Mononuclear cell (primary cell): Measurements from ENCODE around the gene ZNF837. TPM values are rescaled to one million over a fixed set of nuclear protein-coding genes. Genes with fewer than 3 reads are reported as not detected.

Experiments
- H3K27me3 ChIP-seq: 2 replicates; pipeline ENCODE4 v1.6.0; 2011; ENCODE audit warnings: low read length, control low read depth; ENCODE audit not compliant: insufficient read depth
- H3K4me1 ChIP-seq: 2 replicates; pipeline ENCODE4 v1.5.1; 2011; ENCODE audit warnings: mild to moderate bottlenecking, low read length, control low read depth; ENCODE audit not compliant: insufficient read depth
- H3K4me3 ChIP-seq: 2 replicates; pipeline ENCODE4 v1.5.1; 2011; ENCODE audit warnings: mild to moderate bottlenecking, low read length, moderate library complexity
- H3K9me3 ChIP-seq: 2 replicates; pipeline ENCODE4 v1.5.1; 2011; ENCODE audit warnings: low read depth, mild to moderate bottlenecking, control low read depth, low read length
- total RNA-seq: library from RNA; depleted of rRNA; stranded (reverse); fragments of >200 nt; gene quantifications from one replicate; pipeline ENCODE4 v1.2.3, GENCODE V29; 2012

The ZNF837 gene
- total RNA-seq, 1 donor: 0.84 TPM

DNA sequence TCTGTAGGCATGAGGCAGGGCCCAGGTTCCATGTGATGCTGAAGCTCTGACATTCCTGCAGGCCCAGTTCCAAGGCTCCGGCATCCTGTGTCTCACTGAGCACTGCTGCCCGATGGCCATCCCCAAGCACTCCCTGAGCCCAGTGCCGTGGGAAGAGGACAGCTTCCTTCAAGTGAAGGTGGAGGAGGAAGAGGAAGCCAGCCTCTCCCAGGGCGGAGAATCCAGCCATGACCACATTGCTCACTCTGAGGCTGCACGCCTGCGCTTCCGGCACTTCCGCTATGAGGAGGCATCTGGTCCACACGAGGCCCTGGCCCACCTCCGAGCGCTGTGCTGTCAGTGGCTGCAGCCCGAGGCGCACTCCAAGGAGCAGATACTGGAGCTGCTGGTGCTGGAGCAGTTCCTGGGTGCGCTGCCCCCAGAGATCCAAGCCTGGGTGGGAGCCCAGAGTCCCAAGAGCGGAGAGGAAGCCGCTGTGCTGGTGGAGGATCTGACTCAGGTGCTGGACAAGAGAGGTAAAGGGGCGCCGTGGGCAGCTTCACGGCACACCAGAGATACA, 46.1 kb downstream of the ZNF837 start:
- Histone ChIP-seq H3K9me3 (no peaks in the 10 kb centered on the region), H3K4me1 (no peaks in the 10 kb centered on the region), H3K4me3 (no peak overlapping the region)

GRCh38 chr19:58332697-58333096, 48.1 kb downstream of the ZNF837 start:
- peaks cover 11% of the 10 kb centered on the region for H3K4me1 ChIP-seq
- H3K4me3 ChIP-seq: no peak overlapping the region
- H3K27me3 ChIP-seq: no peaks in the 10 kb centered on the region
- H3K9me3 ChIP-seq: no peaks in the 10 kb centered on the region

More for the DNA sequence above, 46.1 kb downstream of the ZNF837 start:
- H3K27me3 ChIP-seq: no peaks in the 10 kb centered on the region

DNA sequence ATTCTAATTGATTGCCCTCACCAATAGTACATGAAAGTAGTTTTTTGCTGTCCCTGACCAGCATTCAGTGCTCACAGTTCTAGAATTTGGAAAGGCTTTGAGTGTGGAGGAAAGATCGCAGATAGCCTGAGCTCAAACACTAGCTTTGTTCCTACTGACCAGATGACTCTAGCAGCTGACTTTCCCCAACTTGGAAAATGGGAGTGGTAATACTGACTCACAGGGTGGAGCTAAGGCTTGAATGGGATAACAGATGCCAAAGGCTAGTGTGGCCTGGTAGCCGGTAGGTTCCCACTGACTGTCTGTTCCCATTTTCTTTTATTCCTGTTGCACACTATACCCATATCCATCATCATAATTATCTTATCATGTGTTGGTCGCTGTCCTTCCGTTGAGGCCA, 50.4 kb downstream of the ZNF837 start:
- no peaks in the 10 kb centered on the region for H3K9me3 ChIP-seq
- H3K27me3 ChIP-seq: no peaks in the 10 kb centered on the region
- H3K4me1 ChIP-seq: peaks cover 30% of the 10 kb centered on the region
- no peak overlapping the region for H3K4me3 ChIP-seq

DNA sequence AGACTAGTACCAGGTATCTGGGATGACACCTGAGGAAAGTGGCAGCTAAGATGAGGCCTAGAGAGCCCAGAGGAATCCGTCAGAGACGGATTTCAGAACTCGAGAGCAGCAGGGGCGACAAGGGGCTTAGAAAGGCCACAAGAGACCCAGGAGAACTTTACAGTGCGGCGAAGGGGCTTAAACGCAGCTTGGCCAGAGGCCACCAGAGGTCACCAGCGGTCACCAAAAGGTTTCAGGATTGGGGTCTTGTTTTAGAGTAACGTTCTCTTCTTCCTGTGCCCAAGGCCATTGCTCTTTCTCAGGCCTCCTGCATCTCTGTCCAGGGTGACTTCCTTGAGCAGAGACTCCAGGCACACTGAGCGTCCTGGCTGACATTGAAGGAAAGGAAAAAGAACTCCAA, 51.8 kb downstream of the ZNF837 start:
- H3K9me3 ChIP-seq: no peaks in the 10 kb centered on the region
- H3K4me3 ChIP-seq: no peak overlapping the region
- H3K27me3 ChIP-seq: no peaks in the 10 kb centered on the region
- peaks cover 31% of the 10 kb centered on the region for H3K4me1 ChIP-seq

GRCh38 chr19:58326914-58327726, 53.7 kb downstream of the ZNF837 start, which contains the start of gene ZSCAN22:
Gene ZSCAN22 (plus strand): TSS chr19:58326994. CDS start chr19:58334803, 7,809 bp downstream.
- Histone ChIP-seq H3K4me1 (peaks cover 31% of the 10 kb centered on the region), H3K27me3 (no peaks in the 10 kb centered on the region), H3K9me3 (no peaks in the 10 kb centered on the region), H3K4me3 (peak within 1 kb of the TSS; percentile 65)

GRCh38 chr19:58326501-58326913, 54.3 kb downstream of the ZNF837 start:
- no peaks in the 10 kb centered on the region for H3K9me3 ChIP-seq
- H3K4me1 ChIP-seq: peaks cover 31% of the 10 kb centered on the region
- H3K27me3 ChIP-seq: no peaks in the 10 kb centered on the region
- peak overlapping the region; percentile 65 for H3K4me3 ChIP-seq

GRCh38 chr19:58325311-58326022, 55.4 kb downstream of the ZNF837 start:
- no peaks in the 10 kb centered on the region for H3K27me3 ChIP-seq
- H3K4me3 ChIP-seq: no peak overlapping the region
- H3K9me3 ChIP-seq: no peaks in the 10 kb centered on the region

DNA sequence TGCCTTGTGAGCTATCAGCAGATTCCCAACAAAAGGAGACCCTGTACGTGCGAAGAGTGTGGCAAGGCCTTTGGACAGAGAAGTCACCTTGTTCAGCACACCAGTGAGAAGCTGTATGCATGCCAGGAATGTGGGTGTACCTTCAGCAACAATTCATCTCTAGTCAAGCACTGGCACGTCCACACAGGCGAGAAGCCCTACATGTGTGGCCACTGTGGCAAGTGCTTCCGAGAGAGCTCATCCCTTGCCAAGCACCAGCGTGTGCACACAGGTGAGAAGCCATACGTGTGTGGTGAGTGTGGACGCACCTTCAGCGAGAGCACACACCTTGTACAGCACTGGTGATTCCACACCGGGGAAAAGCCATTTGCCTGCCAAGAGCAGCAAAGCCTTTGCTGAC, 61.6 kb downstream of the ZNF837 start:
- no peaks in the 10 kb centered on the region for H3K4me1 ChIP-seq
- H3K4me3 ChIP-seq: no peak overlapping the region

More at GRCh38 chr19:58325311-58326022, 55.4 kb downstream of the ZNF837 start:
- H3K4me1 ChIP-seq: peaks cover 31% of the 10 kb centered on the region

DNA sequence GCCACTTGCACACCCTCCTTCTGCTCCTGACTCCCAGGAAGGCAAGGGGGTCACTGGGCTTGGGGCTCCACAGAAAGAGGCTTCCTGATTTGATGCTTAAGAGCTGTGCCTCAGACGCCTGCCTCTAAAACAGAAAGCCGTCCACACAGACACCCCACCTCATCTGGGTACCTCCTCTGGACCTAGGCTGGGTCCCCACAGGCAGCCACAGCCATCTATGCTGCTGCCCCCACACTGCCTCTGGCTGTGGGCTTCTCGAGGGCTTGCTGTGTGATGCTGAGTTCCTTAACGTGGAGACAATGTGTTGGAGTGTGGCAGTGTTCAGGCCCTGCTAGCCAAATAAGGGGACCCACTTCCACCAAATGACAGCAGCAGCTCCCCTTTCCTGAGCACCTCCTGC, 62.5 kb downstream of the ZNF837 start:
- Histone ChIP-seq H3K4me1 (no peaks in the 10 kb centered on the region), H3K9me3 (no peaks in the 10 kb centered on the region), H3K27me3 (no peaks in the 10 kb centered on the region), H3K4me3 (no peak overlapping the region)

More for the DNA sequence above, 61.6 kb downstream of the ZNF837 start:
- H3K9me3 ChIP-seq: no peaks in the 10 kb centered on the region
- H3K27me3 ChIP-seq: no peaks in the 10 kb centered on the region

Other genes starting within 250 kb of the ZNF837 start
- gene ZNF329, start 230.2 kb downstream of the ZNF837 start, total RNA-seq: 23.8 TPM
- gene ZNF274, start 198.0 kb downstream of the ZNF837 start, total RNA-seq: 61.1 TPM
- gene ZNF544, start 152.1 kb downstream of the ZNF837 start, total RNA-seq: 7.2 TPM
- 13.4 TPM for gene ZNF8, start 102.1 kb downstream of the ZNF837 start, total RNA-seq
- 124 TPM for gene ERVK3-1, start 75.7 kb downstream of the ZNF837 start, total RNA-seq
- 0.52 TPM for gene ZSCAN22, start 54.0 kb downstream of the ZNF837 start, total RNA-seq
- gene A1BG, start 27.5 kb downstream of the ZNF837 start, total RNA-seq: 17.7 TPM
- 0.31 TPM for gene ZNF497, start 18.3 kb downstream of the ZNF837 start, total RNA-seq
- gene RPS5, start 6.2 kb upstream of the ZNF837 start, total RNA-seq: 1,513 TPM
- 0.42 TPM for gene RNF225, start 14.6 kb upstream of the ZNF837 start, total RNA-seq
- gene ZNF584, start 27.6 kb upstream of the ZNF837 start, total RNA-seq: 1.3 TPM
- 1.9 TPM for gene ZNF132, start 59.1 kb upstream of the ZNF837 start, total RNA-seq
- gene ZNF324B, start 70.6 kb upstream of the ZNF837 start, total RNA-seq: 3.6 TPM
- gene ZNF324, start 86.0 kb upstream of the ZNF837 start, total RNA-seq: 19.2 TPM
- gene ZNF446, start 95.3 kb upstream of the ZNF837 start, total RNA-seq: 5.5 TPM
- 1.9 TPM for gene SLC27A5, start 131.0 kb upstream of the ZNF837 start, total RNA-seq
- 2.7 TPM for gene ZBTB45, start 138.8 kb upstream of the ZNF837 start, total RNA-seq
- 152 TPM for gene TRIM28, start 163.0 kb upstream of the ZNF837 start, total RNA-seq
- gene CHMP2A, start 174.1 kb upstream of the ZNF837 start, total RNA-seq: 32.7 TPM
- 22.5 TPM for gene UBE2M, start 177.6 kb upstream of the ZNF837 start, total RNA-seq
- 11.4 TPM for gene MZF1, start 192.3 kb upstream of the ZNF837 start, total RNA-seq